Epithelial cell of proximal tubule (primary cell): Measurements from ENCODE around the gene PRSS21. TPM values are rescaled to one million over a fixed set of nuclear protein-coding genes. Genes with fewer than 3 reads are reported as not detected.

Source experiments
- DNase-seq: peaks from one replicate; pipeline ENCODE4 v3.0.0-alpha.2; 2011; ENCODE audit warnings: low read depth
- H3K4me3 ChIP-seq: 2 replicates; pipeline ENCODE4 v1.5.1; 2011; ENCODE audit warnings: low read depth, mild to moderate bottlenecking, low read length
- CTCF ChIP-seq: conservative IDR thresholded peaks from 2 replicates; pipeline ENCODE4 v1.5.1; 2012; ENCODE audit warnings: low read depth, mild to moderate bottlenecking, low read length
- total RNA-seq: library from RNA; depleted of rRNA; stranded (reverse); fragments of >200 nt; gene quantifications from 2 replicates; pipeline ENCODE4 v1.2.3, GENCODE V29; 2015

Gene PRSS21
- total RNA-seq, 1 donor from 2014 or later = 4.6 TPM

- no peak for TF ChIP-seq CTCF
- no peak for DNase-seq
- no peak overlapping the region for H3K4me3 ChIP-seq
Observed at GRCh38 chr16:2798723-2799204, 18.3 kb upstream of the PRSS21 start.

DNA sequence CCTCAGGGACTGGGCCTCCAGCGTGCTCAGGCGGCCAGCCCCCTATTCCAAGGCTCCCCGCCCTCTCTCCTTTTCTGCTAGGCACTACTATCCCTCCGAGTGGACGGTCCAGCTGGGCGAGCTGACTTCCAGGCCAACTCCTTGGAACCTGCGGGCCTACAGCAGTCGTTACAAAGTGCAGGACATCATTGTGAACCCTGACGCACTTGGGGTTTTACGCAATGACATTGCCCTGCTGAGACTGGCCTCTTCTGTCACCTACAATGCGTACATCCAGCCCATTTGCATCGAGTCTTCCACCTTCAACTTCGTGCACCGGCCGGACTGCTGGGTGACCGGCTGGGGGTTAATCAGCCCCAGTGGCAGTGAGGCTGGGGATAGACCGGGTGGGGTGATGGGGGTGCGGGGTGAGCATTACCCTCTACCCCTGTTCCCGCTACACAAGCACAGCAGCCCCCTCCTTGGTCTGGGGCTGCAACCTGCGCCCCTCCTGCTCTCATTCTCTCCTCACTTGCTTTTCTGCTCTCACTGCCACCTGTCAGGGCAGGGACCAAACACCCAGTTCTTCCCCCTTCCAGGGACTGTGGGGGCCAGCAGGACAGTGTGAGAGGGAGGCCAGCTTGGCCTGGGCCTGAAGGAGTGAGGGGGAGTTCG is 17.7 kb upstream of the PRSS21 start:
- TF ChIP-seq CTCF = no peak
- DNase-seq = no peak

DNA sequence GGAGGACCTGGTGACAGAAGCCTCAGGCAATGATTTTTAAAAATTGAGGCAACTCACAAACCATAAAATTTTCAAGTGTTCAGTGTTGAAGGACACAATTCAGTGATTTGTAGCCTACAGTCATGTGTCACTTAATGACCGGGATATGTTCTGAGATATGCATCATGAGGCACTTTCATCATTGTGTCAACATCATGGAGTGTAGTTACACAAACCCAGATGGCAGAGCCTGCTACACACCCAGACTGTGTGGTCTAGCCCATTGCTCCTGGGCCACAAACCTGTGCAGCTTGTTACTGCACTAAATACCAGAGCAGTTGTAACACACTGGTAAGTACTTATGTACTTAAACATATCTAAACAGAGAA is 17.2 kb upstream of the PRSS21 start:
- DNase-seq = no peak
- no peak overlapping the region for H3K4me3 ChIP-seq
- TF ChIP-seq CTCF = no peak

More for the DNA sequence above, 17.7 kb upstream of the PRSS21 start:
- H3K4me3 ChIP-seq = no peak overlapping the region

DNA sequence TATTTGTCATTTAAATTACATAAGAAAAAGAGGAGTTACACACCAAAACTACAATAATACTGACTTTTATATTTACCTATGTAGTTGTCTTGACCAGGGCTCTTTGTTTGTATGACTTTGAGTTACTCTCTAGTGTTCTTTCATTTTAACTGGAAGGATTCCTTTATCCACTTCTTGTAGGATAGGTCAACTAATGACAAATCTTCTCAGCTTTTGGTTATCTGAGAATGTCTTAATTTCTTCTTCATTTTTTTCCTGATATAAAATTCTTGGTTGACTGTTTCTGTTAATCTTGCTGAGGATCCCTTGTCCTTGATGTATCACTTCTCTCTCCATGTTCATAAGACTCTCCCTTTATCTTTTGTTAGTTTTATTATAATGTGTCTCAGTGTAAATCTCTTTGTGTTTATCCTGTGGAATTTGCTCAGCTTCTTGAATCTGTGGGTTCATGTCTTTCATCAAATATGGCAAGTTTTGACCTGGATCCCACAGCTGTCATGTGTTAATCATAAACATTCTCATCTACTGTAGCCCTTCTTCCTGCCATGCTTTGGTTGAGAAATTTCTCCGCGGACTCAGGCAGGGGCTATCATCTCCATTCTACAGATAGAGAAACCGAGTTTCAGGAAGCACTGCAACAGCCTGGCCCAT is 13.4 kb upstream of the PRSS21 start:
- no peak for DNase-seq
- TF ChIP-seq CTCF = no peak

DNA sequence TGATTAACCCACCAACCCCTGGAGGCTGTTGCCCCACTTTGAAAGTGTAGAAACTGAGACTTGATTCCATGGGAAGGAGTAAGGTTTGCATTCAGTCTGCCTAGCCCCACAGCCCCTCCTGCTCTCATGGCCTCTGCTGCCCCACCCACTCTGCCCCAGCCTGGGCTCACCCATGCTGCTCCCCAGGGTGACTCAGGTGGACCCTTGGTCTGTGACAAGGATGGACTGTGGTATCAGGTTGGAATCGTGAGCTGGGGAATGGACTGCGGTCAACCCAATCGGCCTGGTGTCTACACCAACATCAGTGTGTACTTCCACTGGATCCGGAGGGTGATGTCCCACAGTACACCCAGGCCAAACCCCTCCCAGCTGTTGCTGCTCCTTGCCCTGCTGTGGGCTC is 12.3 kb upstream of the PRSS21 start:
- no peak for TF ChIP-seq CTCF
- no peak overlapping the region for H3K4me3 ChIP-seq

More for the DNA sequence above, 13.4 kb upstream of the PRSS21 start:
- no peak overlapping the region for H3K4me3 ChIP-seq

GRCh38 chr16:2806286-2806685 is 10.8 kb upstream of the PRSS21 start:
- TF ChIP-seq CTCF = no peak
- no peak for DNase-seq

More for the DNA sequence above, 12.3 kb upstream of the PRSS21 start:
- DNase-seq = no peak

DNA sequence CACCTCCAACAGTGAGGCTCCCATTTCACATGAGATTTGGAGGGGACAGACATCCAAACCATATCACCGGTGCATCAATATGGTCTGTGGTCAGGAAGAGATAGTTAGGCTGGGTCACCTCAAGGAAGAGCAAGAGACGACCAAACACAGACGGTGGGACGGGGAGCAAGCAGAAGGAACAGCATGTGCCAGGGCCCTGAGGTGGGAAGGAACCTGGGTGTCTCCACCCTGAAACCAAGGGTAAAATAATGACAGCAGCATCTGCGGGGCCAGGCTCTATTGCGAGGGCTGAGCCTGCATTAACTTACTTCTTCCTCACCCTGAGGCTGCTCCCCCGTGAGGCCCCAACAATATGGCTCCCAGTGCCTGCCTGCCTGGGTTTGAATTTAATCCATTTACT is 8.9 kb upstream of the PRSS21 start:
- no peak overlapping the region for H3K4me3 ChIP-seq
- TF ChIP-seq CTCF = no peak
- DNase-seq = no peak

More at GRCh38 chr16:2806286-2806685, 10.8 kb upstream of the PRSS21 start:
- no peak overlapping the region for H3K4me3 ChIP-seq
